ENCODE measurements around the gene FAM83G. TPM values are rescaled to one million over a fixed set of nuclear protein-coding genes. Genes with fewer than 3 reads are reported as not detected.

The FAM83G gene
- total RNA-seq, 2 experiments from 2014 or later = 5.0 to 10.4 TPM

DNA sequence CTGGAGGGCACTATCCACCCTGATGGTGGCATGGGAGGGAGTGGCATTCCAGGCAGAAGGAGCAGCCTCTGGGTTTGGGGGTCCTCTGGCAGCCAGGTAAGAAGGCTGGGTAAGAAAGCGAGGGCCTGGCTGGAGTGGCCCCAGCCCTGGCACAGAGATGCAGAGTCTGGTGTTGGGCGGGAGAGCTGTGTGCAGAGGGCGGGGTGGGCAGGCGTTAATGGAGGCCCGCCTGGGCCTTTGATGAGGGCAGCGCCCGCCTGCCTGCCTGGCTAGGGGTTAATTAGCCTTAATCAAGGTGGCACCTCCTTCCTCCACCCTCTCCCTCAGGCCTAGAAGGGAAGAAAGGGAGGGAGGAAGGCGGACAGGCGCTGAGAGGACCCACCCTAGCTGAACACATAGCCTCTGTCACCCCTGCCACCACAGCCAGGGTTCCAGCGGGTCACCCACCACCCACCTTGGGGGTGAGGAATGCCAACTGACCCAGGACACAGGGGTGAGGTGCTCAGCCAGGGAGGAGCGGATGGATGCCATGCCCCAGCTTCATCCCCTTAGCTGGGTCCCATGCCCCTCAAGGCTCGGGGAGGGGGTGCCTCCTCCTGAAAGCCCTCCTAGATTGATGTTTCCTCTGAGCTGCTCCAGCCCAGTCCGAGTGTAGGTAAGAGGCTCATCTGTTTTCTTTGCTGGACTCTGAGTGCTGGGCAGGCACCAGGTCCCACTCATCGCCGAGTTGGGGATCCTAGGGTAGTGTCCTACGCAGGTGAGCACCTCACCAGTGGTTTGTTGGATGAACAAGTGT, 13.4 kb upstream of the FAM83G start:
- Histone ChIP-seq H3K4me1 (ENCODE audit: insufficient read depth, low read length, poor library complexity, severe bottlenecking) (peaks cover 29% of the 10 kb centered on the region), H3K79me2 (ENCODE audit: insufficient read depth, low read depth, low read length) (no peaks in the 10 kb centered on the region), H4K20me1 (ENCODE audit: insufficient read depth, low read length) (no peaks in the 10 kb centered on the region), H2AFZ (ENCODE audit: low read length) (no peak overlapping the region), H3K4me3 (ENCODE audit: low read depth, low read length, poor library complexity, severe bottlenecking) (no peak overlapping the region), H3K4me2 (ENCODE audit: low read length) (no peak overlapping the region), H3K9me2 (ENCODE audit: insufficient read depth, low read length) (no peaks in the 10 kb centered on the region), H3K36me3 (ENCODE audit: insufficient read depth, low read length) (peaks cover 41% of the 10 kb centered on the region), H3K9me3 (ENCODE audit: low read length) (no peaks in the 10 kb centered on the region), H3K27ac (ENCODE audit: low read depth, low read length, poor library complexity, severe bottlenecking) (no peak overlapping the region)
- DNase-seq (ENCODE audit: low spot score) = peak; percentile 14
- no TSS peak for BruUV-seq (replicated peaks)
- intact Hi-C loops (cut with micrococcal nuclease; ENCODE audit: unreplicated experiment) = no loop called here
- ChIA-PET POLR2A (no interaction called here), CTCF (ENCODE audit: unreplicated experiment) (no interaction called here)
- TF ChIP-seq EZH2phosphoT487 (IDR thresholded peaks at IDR 0.05; ENCODE audit: borderline replicate concordance, low read depth, low read length) = no peak
- no peak for TF ChIP-seq CTCF (conservative IDR thresholded peaks at IDR 0.05; ENCODE audit: low read length)

DNA sequence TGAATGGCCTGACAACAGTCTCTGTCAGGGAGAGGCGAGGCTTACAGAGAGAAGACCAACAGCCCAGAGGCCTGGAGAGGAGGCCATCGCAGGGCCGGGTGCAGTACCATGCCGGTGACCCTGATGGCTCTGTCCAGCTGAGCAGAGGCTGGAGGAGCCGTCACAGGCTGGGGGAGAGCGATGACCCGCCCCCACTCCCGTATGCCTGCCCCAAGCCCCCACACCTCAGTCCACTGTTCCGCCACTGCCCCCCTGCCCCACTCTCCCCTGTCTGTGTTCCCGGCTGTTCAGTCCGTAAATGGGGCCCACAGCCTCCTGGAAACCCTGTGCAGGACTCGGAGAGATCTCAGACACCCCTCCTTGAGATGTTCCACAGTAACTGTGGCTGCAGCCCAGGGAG, 12.8 kb upstream of the FAM83G start:
- Histone ChIP-seq H4K20me1 (ENCODE audit: insufficient read depth, low read length) (no peaks in the 10 kb centered on the region), H2AFZ (ENCODE audit: low read length) (no peak overlapping the region), H3K9me3 (ENCODE audit: low read length) (no peaks in the 10 kb centered on the region), H3K4me2 (ENCODE audit: low read length) (no peak overlapping the region), H3K79me2 (ENCODE audit: insufficient read depth, low read depth, low read length) (no peaks in the 10 kb centered on the region), H3K4me1 (ENCODE audit: insufficient read depth, low read length, poor library complexity, severe bottlenecking) (peaks cover 29% of the 10 kb centered on the region), H3K4me3 (ENCODE audit: low read depth, low read length, poor library complexity, severe bottlenecking) (no peak overlapping the region), H3K36me3 (ENCODE audit: insufficient read depth, low read length) (peaks cover 35% of the 10 kb centered on the region), H3K9me2 (ENCODE audit: insufficient read depth, low read length) (no peaks in the 10 kb centered on the region), H3K27ac (ENCODE audit: low read depth, low read length, poor library complexity, severe bottlenecking) (no peak overlapping the region)
- intact Hi-C loops (cut with micrococcal nuclease; ENCODE audit: unreplicated experiment) = no loop called here
- POLR2A ChIA-PET = no interaction called here
- no peak for TF ChIP-seq CTCF (conservative IDR thresholded peaks at IDR 0.05; ENCODE audit: low read length)
- TF ChIP-seq EZH2phosphoT487 (IDR thresholded peaks at IDR 0.05; ENCODE audit: borderline replicate concordance, low read depth, low read length) = no peak
- no peak for DNase-seq (ENCODE audit: low spot score)
- CTCF ChIA-PET (ENCODE audit: unreplicated experiment) = no interaction called here
- BruUV-seq (replicated peaks) = no TSS peak

- Histone ChIP-seq H4K20me1 (ENCODE audit: insufficient read depth, low read length) (no peaks in the 10 kb centered on the region), H3K9me2 (ENCODE audit: insufficient read depth, low read length) (no peaks in the 10 kb centered on the region), H3K4me2 (ENCODE audit: low read length) (no peak overlapping the region), H3K79me2 (ENCODE audit: insufficient read depth, low read depth, low read length) (no peaks in the 10 kb centered on the region), H3K9me3 (ENCODE audit: low read length) (no peaks in the 10 kb centered on the region), H3K27ac (ENCODE audit: low read depth, low read length, poor library complexity, severe bottlenecking) (no peak overlapping the region), H2AFZ (ENCODE audit: low read length) (no peak overlapping the region), H3K4me3 (ENCODE audit: low read depth, low read length, poor library complexity, severe bottlenecking) (no peak overlapping the region), H3K36me3 (ENCODE audit: insufficient read depth, low read length) (peaks cover 30% of the 10 kb centered on the region), H3K4me1 (ENCODE audit: insufficient read depth, low read length, poor library complexity, severe bottlenecking) (peaks cover 28% of the 10 kb centered on the region)
- TF ChIP-seq CTCF (conservative IDR thresholded peaks at IDR 0.05; ENCODE audit: low read length) (no peak), EZH2phosphoT487 (IDR thresholded peaks at IDR 0.05; ENCODE audit: borderline replicate concordance, low read depth, low read length) (no peak)
- ChIA-PET CTCF (ENCODE audit: unreplicated experiment) (interaction anchor here (1.1 kb wide), 1 partner anchor 56 kb away, joined by 3 read pairs; no protein-coding TSS in a partner anchor), POLR2A (no interaction called here)
- no peak for DNase-seq (ENCODE audit: low spot score)
- intact Hi-C loops (cut with micrococcal nuclease; ENCODE audit: unreplicated experiment) = no loop called here
- BruUV-seq (replicated peaks) = no TSS peak
These were observed 12.3 kb upstream of the FAM83G start for GRCh38 chr17:19016881-19017280.
